GM12878 (cell line): Measurements from ENCODE around the gene TLL2. TPM values are rescaled to one million over a fixed set of nuclear protein-coding genes. Genes with fewer than 3 reads are reported as not detected.
A peak's percentile ranks its signal among the peaks of the same experiment; 100 is the strongest.

Source experiments
- ATAC-seq: fragments of 200-7000 bp; cut with Tn5 transposase; 3 replicates; pipeline ENCODE4 v1.9.1; 2020; ENCODE audit warnings: mild to moderate bottlenecking, moderate library complexity
- BruUV-seq: library from RNA; stranded (reverse); fragments of 400-500 nt; replicated peaks from 2 replicates; lab custom pipeline; 2021; lab: Mats Ljungman, UMichigan
- CTCF ChIA-PET: fragments of 300-600 bp; sonication (Branson Sonifier 250); formaldehyde crosslinking; extraction: SDS; loops from one replicate; lab custom pipeline; 2021; ENCODE audit warnings: inconsistent platforms; lab: Yijun Ruan, JAX
- POLR2A ChIA-PET: fragments of 350-600 bp; formaldehyde crosslinking; extraction: SDS; loops from one replicate; lab custom pipeline; 2021; ENCODE audit warnings: inconsistent platforms; lab: Charles Lee
- RAD21 ChIA-PET: fragments of 300-600 bp; sonication (Branson Sonifier 250); formaldehyde crosslinking; loops from one replicate; lab custom pipeline; 2023; ENCODE audit warnings: antibody characterized with exemption; ENCODE audit not compliant: unreplicated experiment; lab: Charles Lee
- SMC1A ChIA-PET: fragments of 300-600 bp; sonication (Branson Sonifier 250); formaldehyde crosslinking; loops from one replicate; lab custom pipeline; 2023; ENCODE audit not compliant: unreplicated experiment, uncharacterized antibody; lab: Charles Lee
- DNase-seq: peaks from one replicate; pipeline ENCODE4 v3.0.0-alpha.2; 2011; ENCODE audit warnings: low read depth, low spot score
- FAIRE-seq: peaks from 3 replicates; lab custom pipeline; 2011; peaks lifted over from hg19 to GRCh38; lab: Jason Lieb, UNC
- H2AFZ ChIP-seq: 2 replicates; pipeline ENCODE4 v1.6.0; 2011; ENCODE audit warnings: low read depth, low read length, control low read depth; ENCODE audit not compliant: control insufficient read depth
- H3K27ac ChIP-seq: 2 replicates; pipeline ENCODE4 v1.5.1; 2011; ENCODE audit warnings: control low read depth; ENCODE audit not compliant: control insufficient read depth, insufficient read depth
- H3K27me3 ChIP-seq, 2 experiments: replicated peaks in 1 of 2; 2 replicates each; pipeline versions ENCODE4 v1.6.0 to v1.6.1; 2011; ENCODE audit warnings: low read length in 1 of 2; ENCODE audit not compliant: control insufficient read depth in 2 of 2, insufficient read depth in 2 of 2
- H3K36me3 ChIP-seq, 2 experiments: 2 replicates each; pipeline ENCODE4 v1.5.1; 2011; ENCODE audit warnings: low read length in 1 of 2; ENCODE audit not compliant: control insufficient read depth in 2 of 2, insufficient read depth in 2 of 2
- H3K4me1 ChIP-seq: 2 replicates; pipeline ENCODE4 v1.6.1; 2011; ENCODE audit warnings: mild to moderate bottlenecking, low read length, moderate library complexity, mixed read lengths; ENCODE audit not compliant: control insufficient read depth, insufficient read depth
- H3K4me2 ChIP-seq: 2 replicates; pipeline ENCODE4 v1.6.0; 2011; ENCODE audit warnings: control low read depth; ENCODE audit not compliant: control insufficient read depth, insufficient read depth
- H3K4me3 ChIP-seq: fragments of 200-600 bp; sonication (generic); 2 replicates; pipeline ENCODE4 v1.5.1; 2016
- H3K79me2 ChIP-seq: 2 replicates; pipeline ENCODE4 v1.6.0; 2011; ENCODE audit warnings: low read length; ENCODE audit not compliant: control insufficient read depth, insufficient read depth
- H3K9ac ChIP-seq: 2 replicates; pipeline ENCODE4 v1.8.0; 2011; ENCODE audit warnings: low read length, control low read depth, mixed read lengths; ENCODE audit not compliant: control insufficient read depth, insufficient read depth
- H3K9me3 ChIP-seq: replicated peaks from 3 replicates; pipeline ENCODE4 v1.5.1; 2011; ENCODE audit warnings: mild to moderate bottlenecking, low read length; ENCODE audit not compliant: control insufficient read depth, insufficient read depth
- H4K20me1 ChIP-seq: 2 replicates; pipeline ENCODE4 v1.6.0; 2011; ENCODE audit not compliant: control insufficient read depth, insufficient read depth
- CEBPB ChIP-seq, 2 experiments: fragments of 150-350 bp in 1 of 2; IDR thresholded peaks; 2 replicates each; pipeline ENCODE4 v1.6.1; 2012 to 2014; ENCODE audit warnings: low read depth in 2 of 2, low read length in 2 of 2, borderline replicate concordance in 1 of 2, inconsistent platforms in 1 of 2
- CHD1 ChIP-seq: IDR thresholded peaks from 2 replicates; pipeline ENCODE4 v1.6.1; 2012; ENCODE audit warnings: low read depth, low read length, improper control_type of control experiment
- CHD2 ChIP-seq: IDR thresholded peaks from 2 replicates; pipeline ENCODE4 v1.6.1; 2011; ENCODE audit warnings: low read depth, low read length, improper control_type of control experiment, borderline replicate concordance
- CREM ChIP-seq: IDR thresholded peaks from 2 replicates; pipeline ENCODE4 v1.6.1; 2014; ENCODE audit warnings: antibody characterized with exemption, low read depth
- ETV6 ChIP-seq, 2 experiments: fragments of 450-650 bp in 1 of 2; IDR thresholded peaks in 1 of 2; conservative IDR thresholded peaks in 1 of 2; 2 replicates each; pipeline ENCODE4 v1.6.1; 2014; ENCODE audit warnings: antibody characterized with exemption in 1 of 2, borderline replicate concordance in 1 of 2, low read depth in 1 of 2, mild to moderate bottlenecking in 1 of 2, moderate library complexity in 1 of 2
- FOXM1 ChIP-seq: IDR thresholded peaks from 2 replicates; pipeline ENCODE4 v1.6.1; 2012; ENCODE audit warnings: low read depth, mild to moderate bottlenecking, inconsistent platforms, low read length, moderate library complexity
- HDAC2 ChIP-seq: fragments of 200-600 bp; sonication (generic); IDR thresholded peaks from 2 replicates; pipeline ENCODE4 v1.6.1; 2017
- IKZF1 ChIP-seq: fragments of 450-650 bp; conservative IDR thresholded peaks from 2 replicates; pipeline ENCODE4 v1.6.1; 2017; ENCODE audit warnings: antibody characterized with exemption, mild to moderate bottlenecking
- IKZF2 ChIP-seq, 2 experiments: fragments of 450-650 bp; IDR thresholded peaks; 2 replicates each; pipeline ENCODE4 v1.6.1; 2017; ENCODE audit warnings: mild to moderate bottlenecking in 2 of 2, moderate library complexity in 2 of 2
- JUNB ChIP-seq: IDR thresholded peaks from 2 replicates; pipeline ENCODE4 v1.6.1; 2016; ENCODE audit warnings: antibody characterized with exemption, mild to moderate bottlenecking
- MYB ChIP-seq: fragments of 150-350 bp; IDR thresholded peaks from 2 replicates; pipeline ENCODE4 v1.6.1; 2014; ENCODE audit warnings: mild to moderate bottlenecking, low read depth, low read length, borderline replicate concordance
- NBN ChIP-seq: fragments of 450-650 bp; IDR thresholded peaks from 2 replicates; pipeline ENCODE4 v1.6.1; 2016
- NFYA ChIP-seq: IDR thresholded peaks from 2 replicates; pipeline ENCODE4 v1.6.1; 2011; ENCODE audit warnings: low read depth, mild to moderate bottlenecking, low read length, improper control_type of control experiment, borderline replicate concordance
- RAD51 ChIP-seq: fragments of 450-650 bp; IDR thresholded peaks from 2 replicates; pipeline ENCODE4 v1.6.1; 2016; ENCODE audit warnings: moderate library complexity, mild to moderate bottlenecking, inconsistent platforms
- RB1 ChIP-seq: fragments of 450-650 bp; formaldehyde crosslinking; IDR thresholded peaks from 2 replicates; pipeline ENCODE4 v1.6.1; 2017; ENCODE audit warnings: mild to moderate bottlenecking, borderline replicate concordance
- SREBF1 ChIP-seq: IDR thresholded peaks from 2 replicates; pipeline ENCODE4 v1.6.1; 2012; ENCODE audit warnings: mild to moderate bottlenecking, low read length
- TARDBP ChIP-seq: IDR thresholded peaks from 2 replicates; pipeline ENCODE4 v1.6.1; 2016; ENCODE audit warnings: borderline replicate concordance
- ZSCAN29 ChIP-seq: fragments of 450-650 bp; IDR thresholded peaks from 2 replicates; pipeline ENCODE4 v1.6.1; 2017; ENCODE audit warnings: mild to moderate bottlenecking, moderate library complexity
- WGBS: methylation state at CpG from one replicate; pipeline ENCODE4 v1.1.6; 2016; ENCODE audit warnings: low lambda C conversion rate; ENCODE audit not compliant: insufficient replicate concordance, insufficient coverage; ENCODE audit errors: missing lambda C conversion rate; 5-methylcytosine and 5-hydroxymethylcytosine counted together
- in situ Hi-C: fragments of 300-500 bp; cut with MboI; formaldehyde crosslinking; loops from 9 replicates; pipeline ENCODE4 v1.14.3; 2018; ENCODE audit warnings: mixed read lengths
- intact Hi-C: fragments of 100-400 bp; cut with micrococcal nuclease; formaldehyde crosslinking; loops from one replicate; pipeline ENCODE4 v1.14.2; 2022; ENCODE audit not compliant: unreplicated experiment
- polyA plus RNA-seq, 11 experiments: library from polyadenylated mRNA; depleted of rRNA in 4 of 11; unstranded in 6 of 11; stranded (reverse) in 5 of 11; fragments of >200 nt; fragmentation: Nextera tagmentation in 4 of 11; fragmentation: Illumina TruSeq in 1 of 11; extraction: Ambion mirVana in 4 of 11; extraction: Trizol in 1 of 11; gene quantifications; 1 replicate in 1 of 11; 2 replicates in 10 of 11; pipeline versions ENCODE4 v1.2.1 to v1.2.3, GENCODE V29; 2011 to 2016; ENCODE audit warnings: inconsistent platforms in 2 of 11, missing spikeins in 2 of 11, low read depth in 1 of 11
- total RNA-seq, 4 experiments: library from RNA; depleted of rRNA in 3 of 4; stranded (reverse); fragments of >200 nt in 3 of 4; fragmentation: Illumina TruSeq in 1 of 4; extraction: Trizol in 1 of 4; gene quantifications; 2 replicates each; pipeline versions ENCODE4 v1.2.1 to v1.2.3, GENCODE V29; 2013 to 2021
- TF ChIP-seq, protein P1 (sequence below): fragments of 450-650 bp; formaldehyde crosslinking; IDR thresholded peaks from 2 replicates; pipeline ENCODE4 v1.4.0; 2020; ENCODE audit warnings: mild to moderate bottlenecking, moderate library complexity
- TF ChIP-seq, protein P2 (sequence below): IDR thresholded peaks from 2 replicates; pipeline ENCODE4 v1.6.1; 2011; ENCODE audit warnings: low read depth, mild to moderate bottlenecking, low read length, moderate library complexity, borderline replicate concordance; ENCODE audit errors: extremely low read depth
- TF ChIP-seq, protein P3 (sequence below): fragments of 150-350 bp; IDR thresholded peaks from 2 replicates; pipeline ENCODE4 v1.6.1; 2014; ENCODE audit warnings: mild to moderate bottlenecking, low read depth, low read length

Gene TLL2
- total and polyA plus RNA-seq, 10 of the 15 experiments (the other 5 are each of a cell fraction or from before 2014, with no cell fraction given), result 0.02 to 2.1 (median 0.52) TPM

GRCh38 chr10:96448021-96448457 lies 65.7 kb downstream of the TLL2 start:
- Histone ChIP-seq H3K27me3 (no peaks in the 10 kb centered on the region), H3K4me2 (0 out of 2 replicates have a peak overlapping the region, but pooled peaks have one; percentile 4), H2AFZ (no peak overlapping the region), H3K9ac (no peak overlapping the region), H4K20me1 (no peaks in the 10 kb centered on the region), H3K79me2 (no peaks in the 10 kb centered on the region), H3K4me1 (peaks cover 12% of the 10 kb centered on the region), H3K9me3 (no peaks in the 10 kb centered on the region), H3K4me3 (no peak overlapping the region), H3K36me3 (no peaks in the 10 kb centered on the region), H3K27ac (no peak overlapping the region)
- FAIRE-seq (no peak), ATAC-seq (peak; percentile 94), DNase-seq (peak; percentile 21)
- BruUV-seq, result no TSS peak
- ChIA-PET SMC1A (interaction anchor here (1.2 to 1.3 kb wide), 2 partner anchors 9 to 20 kb away, joined by 3 read pairs; no protein-coding TSS in a partner anchor), POLR2A (no interaction called here), RAD21 (no interaction called here), CTCF (interaction anchor here (1.3 to 1.6 kb wide), 2 partner anchors 18 to 63 kb away, joined by 4 read pairs; no protein-coding TSS in a partner anchor)
- 47% methylated on average over 15 of the region's 15 CpGs for WGBS
- intact Hi-C loops (no loop called here), in situ Hi-C loops (no loop called here)
- TF ChIP-seq NBN (no peak), NFYA (no peak), IKZF2 (IDR thresholded peaks at IDR 0.05) (peak; percentile 27 to 48; a peak in 2 of 4 replicates), CHD1 (no peak), ETV6 (conservative IDR thresholded peaks at IDR 0.05 in 1 of 2, IDR thresholded peaks at IDR 0.05 in 1 of 2; ENCODE audit: borderline replicate concordance in 1 of 2, low read depth in 1 of 2) (no peak; a peak in 1 of 4 replicates), MYB (no peak), RAD51 (no peak), SREBF1 (no peak), RB1 (no peak), CEBPB (IDR thresholded peaks at IDR 0.05; ENCODE audit: borderline replicate concordance in 1 of 2, low read depth in 2 of 2, low read length in 2 of 2) (no peak), CHD2 (no peak), FOXM1 (peak; percentile 63; the same call in 1 of the 2 replicates), CREM (peak; percentile 47; the same call in 1 of the 2 replicates), HDAC2 (no peak), IKZF1 (peak; percentile 29; the same call in 1 of the 2 replicates), JUNB (peak; percentile 68; the same call in 1 of the 2 replicates), ZSCAN29 (no peak), TARDBP (no peak)
- TF ChIP-seq, protein P1, sequence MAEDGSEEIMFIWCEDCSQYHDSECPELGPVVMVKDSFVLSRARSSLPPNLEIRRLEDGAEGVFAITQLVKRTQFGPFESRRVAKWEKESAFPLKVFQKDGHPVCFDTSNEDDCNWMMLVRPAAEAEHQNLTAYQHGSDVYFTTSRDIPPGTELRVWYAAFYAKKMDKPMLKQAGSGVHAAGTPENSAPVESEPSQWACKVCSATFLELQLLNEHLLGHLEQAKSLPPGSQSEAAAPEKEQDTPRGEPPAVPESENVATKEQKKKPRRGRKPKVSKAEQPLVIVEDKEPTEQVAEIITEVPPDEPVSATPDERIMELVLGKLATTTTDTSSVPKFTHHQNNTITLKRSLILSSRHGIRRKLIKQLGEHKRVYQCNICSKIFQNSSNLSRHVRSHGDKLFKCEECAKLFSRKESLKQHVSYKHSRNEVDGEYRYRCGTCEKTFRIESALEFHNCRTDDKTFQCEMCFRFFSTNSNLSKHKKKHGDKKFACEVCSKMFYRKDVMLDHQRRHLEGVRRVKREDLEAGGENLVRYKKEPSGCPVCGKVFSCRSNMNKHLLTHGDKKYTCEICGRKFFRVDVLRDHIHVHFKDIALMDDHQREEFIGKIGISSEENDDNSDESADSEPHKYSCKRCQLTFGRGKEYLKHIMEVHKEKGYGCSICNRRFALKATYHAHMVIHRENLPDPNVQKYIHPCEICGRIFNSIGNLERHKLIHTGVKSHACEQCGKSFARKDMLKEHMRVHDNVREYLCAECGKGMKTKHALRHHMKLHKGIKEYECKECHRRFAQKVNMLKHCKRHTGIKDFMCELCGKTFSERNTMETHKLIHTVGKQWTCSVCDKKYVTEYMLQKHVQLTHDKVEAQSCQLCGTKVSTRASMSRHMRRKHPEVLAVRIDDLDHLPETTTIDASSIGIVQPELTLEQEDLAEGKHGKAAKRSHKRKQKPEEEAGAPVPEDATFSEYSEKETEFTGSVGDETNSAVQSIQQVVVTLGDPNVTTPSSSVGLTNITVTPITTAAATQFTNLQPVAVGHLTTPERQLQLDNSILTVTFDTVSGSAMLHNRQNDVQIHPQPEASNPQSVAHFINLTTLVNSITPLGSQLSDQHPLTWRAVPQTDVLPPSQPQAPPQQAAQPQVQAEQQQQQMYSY (CRISPR knock-in tag), result no peak
- TF ChIP-seq, protein P2, sequence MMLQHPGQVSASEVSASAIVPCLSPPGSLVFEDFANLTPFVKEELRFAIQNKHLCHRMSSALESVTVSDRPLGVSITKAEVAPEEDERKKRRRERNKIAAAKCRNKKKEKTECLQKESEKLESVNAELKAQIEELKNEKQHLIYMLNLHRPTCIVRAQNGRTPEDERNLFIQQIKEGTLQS, result no peak
- TF ChIP-seq, protein P3, sequence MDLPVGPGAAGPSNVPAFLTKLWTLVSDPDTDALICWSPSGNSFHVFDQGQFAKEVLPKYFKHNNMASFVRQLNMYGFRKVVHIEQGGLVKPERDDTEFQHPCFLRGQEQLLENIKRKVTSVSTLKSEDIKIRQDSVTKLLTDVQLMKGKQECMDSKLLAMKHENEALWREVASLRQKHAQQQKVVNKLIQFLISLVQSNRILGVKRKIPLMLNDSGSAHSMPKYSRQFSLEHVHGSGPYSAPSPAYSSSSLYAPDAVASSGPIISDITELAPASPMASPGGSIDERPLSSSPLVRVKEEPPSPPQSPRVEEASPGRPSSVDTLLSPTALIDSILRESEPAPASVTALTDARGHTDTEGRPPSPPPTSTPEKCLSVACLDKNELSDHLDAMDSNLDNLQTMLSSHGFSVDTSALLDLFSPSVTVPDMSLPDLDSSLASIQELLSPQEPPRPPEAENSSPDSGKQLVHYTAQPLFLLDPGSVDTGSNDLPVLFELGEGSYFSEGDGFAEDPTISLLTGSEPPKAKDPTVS, result no peak
